Glutamatergic neuron (in vitro differentiated cells): Measurements from ENCODE around the gene ABR. TPM values are rescaled to one million over a fixed set of nuclear protein-coding genes. Genes with fewer than 3 reads are reported as not detected.
"Not testable (repeated sequence)": the region's sequence is repeated elsewhere in the genome, so short reads cannot be mapped to it uniquely, and the experiment has no call there.

Source experiments
- DNase-seq: peaks from one replicate; pipeline ENCODE4 v3.0.0; 2022
- H3K27ac Mint-ChIP-seq: one replicate; pipeline ENCODE4 v1.8.0; 2020; ENCODE audit warnings: mild to moderate bottlenecking, mixed read lengths, inconsistent platforms; ENCODE audit not compliant: unreplicated experiment
- H3K27me3 Mint-ChIP-seq: one replicate; pipeline ENCODE4 v1.8.0; 2020; ENCODE audit warnings: mild to moderate bottlenecking, moderate library complexity, mixed read lengths, inconsistent platforms; ENCODE audit not compliant: unreplicated experiment
- H3K36me3 Mint-ChIP-seq: one replicate; pipeline ENCODE4 v1.8.0; 2020; ENCODE audit warnings: mild to moderate bottlenecking, mixed read lengths, inconsistent platforms; ENCODE audit not compliant: unreplicated experiment
- H3K4me1 Mint-ChIP-seq: one replicate; pipeline ENCODE4 v1.8.0; 2020; ENCODE audit warnings: mild to moderate bottlenecking, low read depth, mixed read lengths, inconsistent platforms; ENCODE audit not compliant: unreplicated experiment
- H3K4me3 Mint-ChIP-seq: one replicate; pipeline ENCODE4 v1.8.0; 2020; ENCODE audit warnings: mild to moderate bottlenecking, mixed read lengths, inconsistent platforms; ENCODE audit not compliant: unreplicated experiment
- H3K9me3 Mint-ChIP-seq: one replicate; pipeline ENCODE4 v1.8.0; 2020; ENCODE audit warnings: mild to moderate bottlenecking, moderate library complexity, mixed read lengths, inconsistent platforms; ENCODE audit not compliant: unreplicated experiment
- CTCF ChIP-seq: fragments of 200-600 bp; sonication (generic); IDR thresholded peaks from one replicate; pipeline ENCODE4 v1.5.0; 2021; ENCODE audit not compliant: partially characterized antibody, unreplicated experiment
- total RNA-seq: library from RNA; stranded (reverse); fragmentation: NEBNext Ultra II Directional; extraction: Animal tissue kit (Norgen Biotek cat#: 25700); gene quantifications from one replicate; pipeline ENCODE4 v1.2.1, GENCODE V29; 2021; ENCODE audit not compliant: unreplicated experiment

ABR gene
- total RNA-seq, 1 donor from 2014 or later: 219 TPM

GRCh38 chr17:1130191-1130590 lies 49.6 kb downstream of the ABR start:
- no peak for TF ChIP-seq CTCF
- peaks cover 4% of the 10 kb centered on the region for H3K27me3 Mint-ChIP-seq
- DNase-seq: no peak
- peaks cover 3% of the 10 kb centered on the region for H3K9me3 Mint-ChIP-seq
- H3K4me3 Mint-ChIP-seq: no peak overlapping the region
- H3K27ac Mint-ChIP-seq: no peak overlapping the region
- peaks cover 2% of the 10 kb centered on the region for H3K4me1 Mint-ChIP-seq
- peaks cover 3% of the 10 kb centered on the region for H3K36me3 Mint-ChIP-seq

GRCh38 chr17:1128463-1128862 lies 51.3 kb downstream of the ABR start:
- DNase-seq, H3K4me3 Mint-ChIP-seq, H3K36me3 Mint-ChIP-seq, H3K4me1 Mint-ChIP-seq, H3K9me3 Mint-ChIP-seq, H3K27me3 Mint-ChIP-seq, H3K27ac Mint-ChIP-seq: not testable (repeated sequence)

GRCh38 chr17:1126801-1127550 lies 52.8 kb downstream of the ABR start:
- DNase-seq: no peak
- H3K36me3 Mint-ChIP-seq: peaks cover 3% of the 10 kb centered on the region
- H3K9me3 Mint-ChIP-seq: peaks cover 6% of the 10 kb centered on the region
- H3K4me1 Mint-ChIP-seq: peaks cover 10% of the 10 kb centered on the region
- H3K4me3 Mint-ChIP-seq: no peak overlapping the region
- no peak for TF ChIP-seq CTCF
- peaks cover 3% of the 10 kb centered on the region for H3K27me3 Mint-ChIP-seq
- H3K27ac Mint-ChIP-seq: no peak overlapping the region

- Mint-ChIP-seq H3K27ac (no peak overlapping the region), H3K4me1 (peaks cover 10% of the 10 kb centered on the region), H3K9me3 (peaks cover 5% of the 10 kb centered on the region), H3K36me3 (peaks cover 3% of the 10 kb centered on the region), H3K4me3 (no peak overlapping the region), H3K27me3 (peaks cover 1% of the 10 kb centered on the region)
- TF ChIP-seq CTCF: no peak
- no peak for DNase-seq
Observed at GRCh38 chr17:1126250-1126797, 53.5 kb downstream of the ABR start.

- H3K27me3 Mint-ChIP-seq: peaks cover 1% of the 10 kb centered on the region
- H3K4me1 Mint-ChIP-seq: peaks cover 10% of the 10 kb centered on the region
- H3K27ac Mint-ChIP-seq: no peak overlapping the region
- H3K36me3 Mint-ChIP-seq: peaks cover 3% of the 10 kb centered on the region
- no peak for TF ChIP-seq CTCF
- H3K4me3 Mint-ChIP-seq: no peak overlapping the region
- H3K9me3 Mint-ChIP-seq: peaks cover 5% of the 10 kb centered on the region
- no peak for DNase-seq
Observed at GRCh38 chr17:1125788-1126145, 54.0 kb downstream of the ABR start.
